Measurements from ENCODE around the gene TDRD12. TPM values are rescaled to one million over a fixed set of nuclear protein-coding genes. Genes with fewer than 3 reads are reported as not detected.

The TDRD12 gene
- polyA plus RNA-seq, 1 donor (not counting 4 experiments of a cell fraction or from before 2014, with no cell fraction given) = 0.04 TPM

- Histone ChIP-seq H3K4me1 (ENCODE audit: control insufficient read depth, extremely low read depth, insufficient read depth, low read length) (no peaks in the 10 kb centered on the region), H3K9me1 (ENCODE audit: control insufficient read depth, extremely low read depth, insufficient read depth, low read length) (no peaks in the 10 kb centered on the region), H2AFZ (ENCODE audit: control insufficient read depth, low read length) (no peak overlapping the region), H3K4me2 (ENCODE audit: control insufficient read depth, extremely low read depth, insufficient read depth, low read depth, low read length) (no peak overlapping the region), H3K79me2 (ENCODE audit: control insufficient read depth, insufficient read depth, low read length) (no peaks in the 10 kb centered on the region), H3K36me3 (ENCODE audit: control insufficient read depth in 2 of 2, extremely low read depth in 1 of 2, insufficient read depth in 2 of 2, low read length in 2 of 2) (no peaks in the 10 kb centered on the region), H3K9me3 (ENCODE audit: control insufficient read depth, low read depth, low read length) (no peaks in the 10 kb centered on the region), H3K9ac (ENCODE audit: control insufficient read depth, extremely low read depth, insufficient read depth, low read length) (no peak overlapping the region), H4K20me1 (ENCODE audit: control insufficient read depth, extremely low read depth, insufficient read depth, low read length) (no peaks in the 10 kb centered on the region), H3K27me3 (ENCODE audit: control insufficient read depth, extremely low read depth, insufficient read depth, low read length) (no peaks in the 10 kb centered on the region), H3K27ac (ENCODE audit: control insufficient read depth, insufficient read depth, low read length) (no peak overlapping the region), H3K4me3 (ENCODE audit: control insufficient read depth in 2 of 3, extremely low read depth in 1 of 3, insufficient read depth in 2 of 3, low read depth in 1 of 3, low read length in 3 of 3) (no peak overlapping the region)
- FAIRE-seq (no peak), DNase-seq (ENCODE audit: low read depth, low spot score) (no peak)
- dilution Hi-C loops (cut with MboI; ENCODE audit: extremely low pct_ligation_motif_present, low sequenced_read_pairs) = no loop called here
- no peak for TF ChIP-seq EZH2 (IDR thresholded peaks at IDR 0.05; ENCODE audit: low read length)
- no peak for TF ChIP-seq CTCF (optimal IDR thresholded peaks at IDR 0.05 in 1 of 3, IDR thresholded peaks at IDR 0.05 in 1 of 3, conservative IDR thresholded peaks at IDR 0.05 in 1 of 3; ENCODE audit: extremely low read depth in 1 of 3, insufficient read depth in 2 of 3, low read length in 3 of 3)
Observed at GRCh38 chr19:32767951-32768679, 48.5 kb downstream of the TDRD12 start.

- Histone ChIP-seq H3K9me1 (ENCODE audit: control insufficient read depth, extremely low read depth, insufficient read depth, low read length) (no peaks in the 10 kb centered on the region), H3K9ac (ENCODE audit: control insufficient read depth, extremely low read depth, insufficient read depth, low read length) (no peak overlapping the region), H3K27me3 (ENCODE audit: control insufficient read depth, extremely low read depth, insufficient read depth, low read length) (no peaks in the 10 kb centered on the region), H4K20me1 (ENCODE audit: control insufficient read depth, extremely low read depth, insufficient read depth, low read length) (no peaks in the 10 kb centered on the region), H3K4me1 (ENCODE audit: control insufficient read depth, extremely low read depth, insufficient read depth, low read length) (peaks cover 4% of the 10 kb centered on the region), H3K9me3 (ENCODE audit: control insufficient read depth, low read depth, low read length) (no peaks in the 10 kb centered on the region), H2AFZ (ENCODE audit: control insufficient read depth, low read length) (no peak overlapping the region), H3K79me2 (ENCODE audit: control insufficient read depth, insufficient read depth, low read length) (no peaks in the 10 kb centered on the region), H3K36me3 (ENCODE audit: control insufficient read depth in 2 of 2, extremely low read depth in 1 of 2, insufficient read depth in 2 of 2, low read length in 2 of 2) (no peaks in the 10 kb centered on the region), H3K4me2 (ENCODE audit: control insufficient read depth, extremely low read depth, insufficient read depth, low read depth, low read length) (no peak overlapping the region), H3K4me3 (ENCODE audit: control insufficient read depth in 2 of 3, extremely low read depth in 1 of 3, insufficient read depth in 2 of 3, low read depth in 1 of 3, low read length in 3 of 3) (no peak overlapping the region), H3K27ac (ENCODE audit: control insufficient read depth, insufficient read depth, low read length) (no peak overlapping the region)
- FAIRE-seq (no peak), DNase-seq (ENCODE audit: low read depth, low spot score) (no peak)
- dilution Hi-C loops (cut with MboI; ENCODE audit: extremely low pct_ligation_motif_present, low sequenced_read_pairs) = no loop called here
- TF ChIP-seq CTCF (optimal IDR thresholded peaks at IDR 0.05 in 1 of 3, IDR thresholded peaks at IDR 0.05 in 1 of 3, conservative IDR thresholded peaks at IDR 0.05 in 1 of 3; ENCODE audit: extremely low read depth in 1 of 3, insufficient read depth in 2 of 3, low read length in 3 of 3) (no peak), EZH2 (IDR thresholded peaks at IDR 0.05; ENCODE audit: low read length) (no peak)
Observed at GRCh38 chr19:32771596-32771995, 52.0 kb downstream of the TDRD12 start.
